Measurements from ENCODE around the gene MAPK10.

DNA sequence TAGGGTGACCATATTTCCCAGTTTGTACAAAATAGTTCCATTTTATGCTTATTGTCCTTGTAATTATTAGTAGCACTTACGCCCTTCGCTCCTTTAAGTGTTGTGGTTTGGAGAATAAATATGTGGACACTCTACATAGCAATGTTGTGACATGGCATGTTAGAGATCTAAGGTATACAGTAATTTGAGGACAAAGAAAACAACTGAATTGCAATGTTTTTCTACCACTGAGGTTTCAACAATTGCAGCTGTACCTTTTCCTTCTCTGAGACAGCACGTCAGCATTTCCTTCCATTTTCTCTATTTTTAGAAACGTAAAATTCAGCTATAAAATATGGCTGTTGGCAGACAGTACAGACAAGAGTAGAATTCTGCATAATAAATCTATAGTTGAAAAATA lies 323.1 kb downstream of the MAPK10 start:
- TF ChIP-seq REST (IDR thresholded peaks at IDR 0.05) (no peak), HNF4G (IDR thresholded peaks at IDR 0.05) (no peak), JUND (IDR thresholded peaks at IDR 0.05) (no peak), TAF1 (conservative IDR thresholded peaks at IDR 0.05) (no peak)
- TF ChIP-seq, protein P1, sequence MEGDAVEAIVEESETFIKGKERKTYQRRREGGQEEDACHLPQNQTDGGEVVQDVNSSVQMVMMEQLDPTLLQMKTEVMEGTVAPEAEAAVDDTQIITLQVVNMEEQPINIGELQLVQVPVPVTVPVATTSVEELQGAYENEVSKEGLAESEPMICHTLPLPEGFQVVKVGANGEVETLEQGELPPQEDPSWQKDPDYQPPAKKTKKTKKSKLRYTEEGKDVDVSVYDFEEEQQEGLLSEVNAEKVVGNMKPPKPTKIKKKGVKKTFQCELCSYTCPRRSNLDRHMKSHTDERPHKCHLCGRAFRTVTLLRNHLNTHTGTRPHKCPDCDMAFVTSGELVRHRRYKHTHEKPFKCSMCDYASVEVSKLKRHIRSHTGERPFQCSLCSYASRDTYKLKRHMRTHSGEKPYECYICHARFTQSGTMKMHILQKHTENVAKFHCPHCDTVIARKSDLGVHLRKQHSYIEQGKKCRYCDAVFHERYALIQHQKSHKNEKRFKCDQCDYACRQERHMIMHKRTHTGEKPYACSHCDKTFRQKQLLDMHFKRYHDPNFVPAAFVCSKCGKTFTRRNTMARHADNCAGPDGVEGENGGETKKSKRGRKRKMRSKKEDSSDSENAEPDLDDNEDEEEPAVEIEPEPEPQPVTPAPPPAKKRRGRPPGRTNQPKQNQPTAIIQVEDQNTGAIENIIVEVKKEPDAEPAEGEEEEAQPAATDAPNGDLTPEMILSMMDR (IDR thresholded peaks at IDR 0.05; ENCODE audit: low read depth, low read length, missing input control): no peak

All from liver (tissue), 3 donors.